ENCODE measurements around the gene LRRC2.

LRRC2 gene

GRCh38 chr3:46542801-46543201 lies 23.3 kb downstream of the LRRC2 start:
- H3K4me2 ChIP-seq (ENCODE audit: low read length), result no peak overlapping the region
- peaks cover 3% of the 10 kb centered on the region for H3K4me1 ChIP-seq
- H3K36me3 ChIP-seq (ENCODE audit: control insufficient read depth, insufficient read depth, low read length), result no peaks in the 10 kb centered on the region
- H3K4me3 ChIP-seq (ENCODE audit: low read depth, low read length), result no peak overlapping the region
- H3K27ac ChIP-seq, result no peak overlapping the region
- H3K9me3 ChIP-seq (ENCODE audit: control insufficient read depth, low read length), result no peaks in the 10 kb centered on the region
- H2AFZ ChIP-seq, result peak overlapping the region; percentile 69
- no peak overlapping the region for H3K9ac ChIP-seq
- no peak for TF ChIP-seq CTCF (IDR thresholded peaks at IDR 0.05)
- H3K79me2 ChIP-seq, result no peaks in the 10 kb centered on the region
- H3K27me3 ChIP-seq (ENCODE audit: control insufficient read depth, insufficient read depth, low read length), result no peaks in the 10 kb centered on the region

GRCh38 chr3:46542344-46542743 lies 23.8 kb downstream of the LRRC2 start:
- TF ChIP-seq CTCF (IDR thresholded peaks at IDR 0.05), result no peak
- no peak overlapping the region for H3K4me3 ChIP-seq (ENCODE audit: low read depth, low read length)
- H3K27ac ChIP-seq, result no peak overlapping the region
- H3K4me1 ChIP-seq, result peaks cover 3% of the 10 kb centered on the region
- peak overlapping the region; percentile 69 for H2AFZ ChIP-seq
- H3K9ac ChIP-seq, result no peak overlapping the region
- H3K36me3 ChIP-seq (ENCODE audit: control insufficient read depth, insufficient read depth, low read length), result no peaks in the 10 kb centered on the region
- H3K27me3 ChIP-seq (ENCODE audit: control insufficient read depth, insufficient read depth, low read length), result no peaks in the 10 kb centered on the region
- no peaks in the 10 kb centered on the region for H3K79me2 ChIP-seq
- no peaks in the 10 kb centered on the region for H3K9me3 ChIP-seq (ENCODE audit: control insufficient read depth, low read length)
- H3K4me2 ChIP-seq (ENCODE audit: low read length), result no peak overlapping the region

GRCh38 chr3:46541835-46542234 lies 24.3 kb downstream of the LRRC2 start:
- no peak overlapping the region for H3K4me3 ChIP-seq (ENCODE audit: low read depth, low read length)
- H3K79me2 ChIP-seq, result no peaks in the 10 kb centered on the region
- no peaks in the 10 kb centered on the region for H3K27me3 ChIP-seq (ENCODE audit: control insufficient read depth, insufficient read depth, low read length)
- no peak overlapping the region for H3K4me2 ChIP-seq (ENCODE audit: low read length)
- TF ChIP-seq CTCF (IDR thresholded peaks at IDR 0.05), result no peak
- no peaks in the 10 kb centered on the region for H3K36me3 ChIP-seq (ENCODE audit: control insufficient read depth, insufficient read depth, low read length)
- H3K27ac ChIP-seq, result no peak overlapping the region
- peak overlapping the region; percentile 1 for H2AFZ ChIP-seq
- no peak overlapping the region for H3K9ac ChIP-seq
- no peaks in the 10 kb centered on the region for H3K9me3 ChIP-seq (ENCODE audit: control insufficient read depth, low read length)
- peaks cover 3% of the 10 kb centered on the region for H3K4me1 ChIP-seq

GRCh38 chr3:46540550-46540949 lies 25.6 kb downstream of the LRRC2 start:
- Histone ChIP-seq H3K9ac (no peak overlapping the region), H3K4me2 (ENCODE audit: low read length) (no peak overlapping the region), H3K9me3 (ENCODE audit: control insufficient read depth, low read length) (no peaks in the 10 kb centered on the region), H2AFZ (no peak overlapping the region), H3K36me3 (ENCODE audit: control insufficient read depth, insufficient read depth, low read length) (no peaks in the 10 kb centered on the region), H3K4me3 (ENCODE audit: low read depth, low read length) (no peak overlapping the region), H3K27ac (no peak overlapping the region), H3K27me3 (ENCODE audit: control insufficient read depth, insufficient read depth, low read length) (no peaks in the 10 kb centered on the region), H3K4me1 (peaks cover 3% of the 10 kb centered on the region), H3K79me2 (no peaks in the 10 kb centered on the region)
- TF ChIP-seq CTCF (IDR thresholded peaks at IDR 0.05), result no peak

- Histone ChIP-seq H3K4me3 (ENCODE audit: low read depth, low read length) (no peak overlapping the region), H3K9ac (no peak overlapping the region), H3K4me2 (ENCODE audit: low read length) (no peak overlapping the region), H3K4me1 (peaks cover 3% of the 10 kb centered on the region), H3K79me2 (no peaks in the 10 kb centered on the region), H3K27ac (no peak overlapping the region), H3K9me3 (ENCODE audit: control insufficient read depth, low read length) (no peaks in the 10 kb centered on the region), H3K27me3 (ENCODE audit: control insufficient read depth, insufficient read depth, low read length) (no peaks in the 10 kb centered on the region), H2AFZ (no peak overlapping the region), H3K36me3 (ENCODE audit: control insufficient read depth, insufficient read depth, low read length) (no peaks in the 10 kb centered on the region)
- no peak for TF ChIP-seq CTCF (IDR thresholded peaks at IDR 0.05)
Observed at GRCh38 chr3:46539443-46540005, 26.6 kb downstream of the LRRC2 start.
